GM19324 (cell line): ENCODE results near the gene RHOJ.
"Not testable (repeated sequence)": the region's sequence is repeated elsewhere in the genome, so short reads cannot be mapped to it uniquely, and the experiment has no call there.

Experiments
- ATAC-seq: cut with Tn5 transposase; IDR thresholded peaks from one replicate; pipeline ENCODE4 v1.9.1; 2021; ENCODE audit warnings: mild to moderate bottlenecking, moderate library complexity; ENCODE audit not compliant: unreplicated experiment, low FRiP score

RHOJ gene

DNA sequence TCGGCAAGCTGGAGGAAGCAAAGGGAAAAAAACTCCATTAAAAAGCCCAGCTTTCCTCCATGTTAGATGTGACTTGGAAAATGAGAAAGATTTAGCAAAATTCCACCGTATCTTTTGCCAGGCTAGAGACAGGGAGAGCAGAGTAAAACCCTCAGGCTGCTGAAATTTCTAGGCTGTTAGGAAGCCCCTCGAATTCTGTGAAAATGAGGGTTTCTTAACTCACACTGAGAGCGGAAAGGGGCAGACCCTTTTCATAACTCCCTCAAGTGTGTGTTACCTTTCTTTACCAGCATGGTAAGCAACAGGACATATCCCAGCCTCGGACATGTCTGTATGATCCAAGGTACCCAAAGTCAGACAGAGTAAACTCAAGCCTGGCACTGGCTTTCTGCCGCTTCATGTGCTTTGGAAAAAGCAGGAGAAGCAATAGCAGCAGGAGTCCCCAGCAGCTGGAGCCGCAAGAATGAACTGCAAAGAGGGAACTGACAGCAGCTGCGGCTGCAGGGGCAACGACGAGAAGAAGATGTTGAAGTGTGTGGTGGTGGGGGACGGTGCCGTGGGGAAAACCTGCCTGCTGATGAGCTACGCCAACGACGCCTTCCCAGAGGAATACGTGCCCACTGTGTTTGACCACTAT is at the start of gene RHOJ:
TSS of gene RHOJ (plus strand) at position 37 of the 637 bp plus-strand sequence. CDS start at position 464, 427 bp downstream.
- no peak for ATAC-seq

DNA sequence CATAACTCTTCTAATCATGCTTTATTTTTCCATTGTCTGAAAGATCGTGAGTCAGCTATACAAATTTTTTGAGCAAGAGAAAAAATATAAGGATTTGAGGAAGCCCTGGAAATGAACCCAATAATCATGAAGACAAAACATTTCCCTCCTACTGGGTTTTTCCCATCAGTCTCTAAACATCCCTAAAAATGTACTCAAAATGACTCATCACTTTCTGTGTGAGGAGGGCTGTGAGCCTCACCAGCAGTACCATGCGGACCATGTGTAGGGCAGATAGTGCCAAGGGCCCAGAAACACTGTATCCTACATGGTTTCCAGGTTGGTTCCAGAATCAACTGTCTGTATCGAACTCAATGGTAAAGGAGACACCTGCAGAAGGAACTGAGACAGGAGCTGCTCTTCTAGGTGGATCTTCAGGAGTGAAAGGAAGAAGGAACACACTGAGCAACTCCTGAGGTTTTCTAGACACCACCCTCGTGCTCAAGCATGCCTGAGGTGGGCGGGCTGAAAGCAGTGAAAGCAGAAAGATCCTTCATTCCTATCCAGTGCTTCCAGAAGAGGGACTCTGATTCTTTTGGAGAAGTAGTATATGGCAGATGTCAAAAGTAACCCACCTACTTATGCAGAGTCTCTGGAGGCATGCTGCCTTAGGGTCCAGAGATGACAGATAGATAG is 48.6 kb upstream of the RHOJ start:
- ATAC-seq = no peak

DNA sequence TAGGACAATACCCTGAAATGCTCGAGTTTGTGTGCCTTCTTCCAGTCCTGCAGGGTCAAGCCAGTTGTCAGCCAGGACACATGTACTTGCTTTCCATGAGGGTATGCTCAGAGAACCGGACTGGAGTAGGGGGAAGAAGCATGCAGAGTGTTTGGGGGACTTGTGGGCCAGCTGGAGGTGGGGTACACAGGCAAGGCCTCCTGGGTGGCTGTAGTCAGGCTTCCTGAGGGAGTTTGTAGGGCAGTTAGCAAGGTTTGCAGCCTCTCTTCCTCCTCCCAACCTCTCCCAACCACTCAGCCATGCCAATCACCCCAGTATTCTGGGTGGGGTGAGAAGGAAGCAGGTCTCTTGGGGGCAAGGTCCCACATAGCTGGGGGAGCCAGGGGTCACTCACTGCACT is 47.0 kb upstream of the RHOJ start:
- ATAC-seq = no peak

DNA sequence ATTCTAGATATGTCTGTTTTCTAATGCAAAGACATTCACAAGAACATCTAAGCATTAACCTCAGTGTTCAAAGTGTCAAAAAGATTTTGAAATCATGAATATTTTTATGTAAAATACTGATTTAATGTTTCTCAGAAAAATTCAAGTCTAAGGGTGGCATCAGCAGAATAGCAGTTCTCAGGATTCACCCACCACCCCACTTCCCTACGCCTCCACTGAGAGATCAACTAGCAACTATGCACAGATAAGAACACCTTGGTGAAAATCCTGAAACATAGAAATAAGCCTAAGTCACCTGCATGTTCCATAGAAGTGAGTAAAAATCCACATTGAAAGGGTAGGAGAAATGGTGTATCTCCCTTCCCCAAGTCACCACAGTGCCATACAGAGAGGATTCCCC is 40.9 kb upstream of the RHOJ start:
- no peak for ATAC-seq

DNA sequence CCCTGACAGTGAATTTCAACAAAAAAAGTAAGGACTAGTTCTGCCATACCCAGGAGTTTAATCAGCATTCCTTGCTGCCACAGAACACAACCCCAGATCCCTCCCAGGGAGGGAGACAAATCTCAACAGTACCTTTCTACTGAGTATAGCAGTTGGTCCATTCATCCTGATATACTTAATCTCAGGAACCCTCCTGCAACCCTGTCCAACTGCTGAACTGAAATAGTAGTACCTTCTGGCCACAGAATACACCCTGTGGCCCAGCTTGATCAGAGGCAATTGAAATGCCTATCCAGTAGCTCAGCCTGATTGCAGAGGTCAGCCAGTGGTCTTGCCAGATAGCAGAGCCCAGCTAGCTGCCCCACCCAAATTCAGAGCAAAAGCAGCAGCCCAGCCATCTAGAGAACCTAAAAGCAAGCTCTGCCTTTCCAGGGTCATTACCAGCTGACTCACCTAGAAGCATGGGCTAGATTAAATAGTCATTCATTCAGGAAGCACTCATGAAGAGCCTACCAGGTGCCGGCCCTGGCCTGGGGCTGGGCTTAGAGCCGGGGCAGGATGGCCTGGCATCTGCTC is 40.0 kb upstream of the RHOJ start:
- ATAC-seq = no peak

DNA sequence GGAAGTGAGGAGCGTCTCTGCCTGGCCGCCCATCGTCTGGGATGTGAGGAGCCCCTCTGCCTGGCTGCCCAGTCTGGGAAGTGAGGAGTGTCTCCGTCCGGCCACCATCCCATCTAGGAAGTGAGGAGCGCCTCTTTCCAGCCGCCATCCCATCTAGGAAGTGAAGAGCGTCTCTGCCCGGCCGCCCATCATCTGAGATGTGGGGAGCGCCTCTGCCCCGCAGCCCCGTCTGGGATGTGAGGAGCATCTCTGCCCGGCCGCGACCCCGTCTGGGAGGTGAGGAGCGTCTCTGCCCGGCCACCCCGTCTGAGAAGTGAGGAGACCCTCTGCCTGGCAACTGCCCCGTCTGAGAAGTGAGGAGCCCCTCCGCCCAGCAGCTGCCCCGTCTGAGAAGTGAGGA is 39.0 kb upstream of the RHOJ start:
- not testable (repeated sequence) for ATAC-seq

DNA sequence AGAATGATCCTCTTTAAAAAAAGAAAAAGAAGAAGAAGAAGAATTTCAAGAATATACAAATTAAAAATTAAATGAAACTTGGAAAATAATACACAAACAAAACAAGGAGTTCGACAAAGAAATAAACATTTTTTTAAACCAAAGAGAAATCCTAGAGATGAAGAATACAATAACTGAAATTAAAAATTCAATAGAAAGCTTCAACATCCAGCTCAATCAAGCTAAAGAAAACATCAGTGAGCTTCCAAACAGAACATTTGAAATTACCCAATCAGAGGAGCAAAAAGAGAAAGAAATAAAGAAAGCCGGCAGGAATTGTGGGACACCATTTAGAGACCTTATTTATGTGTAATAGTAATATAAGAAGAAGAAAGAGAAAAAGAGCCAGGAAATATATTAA is 37.2 kb upstream of the RHOJ start:
- ATAC-seq = no peak

DNA sequence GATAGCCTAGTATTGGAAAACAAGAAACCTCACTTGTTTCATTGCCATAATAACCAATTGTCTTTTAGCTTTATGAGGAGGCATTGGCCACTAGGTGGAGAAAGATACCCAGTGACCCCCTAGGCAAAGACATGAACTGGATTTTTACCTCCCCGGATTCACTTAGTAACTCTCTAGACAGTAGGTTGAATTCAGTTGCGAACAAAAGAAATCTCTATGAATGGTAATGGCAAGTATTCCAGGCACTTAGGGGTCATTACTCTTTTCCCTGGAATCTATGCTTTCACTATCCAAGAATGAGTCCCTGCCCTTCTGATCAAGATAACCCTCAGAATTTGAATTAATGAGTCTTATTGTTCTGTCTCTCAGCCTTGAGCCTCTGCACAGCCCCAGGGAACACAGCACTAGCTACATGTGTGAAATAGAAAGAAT is 29.5 kb upstream of the RHOJ start:
- no peak for ATAC-seq

DNA sequence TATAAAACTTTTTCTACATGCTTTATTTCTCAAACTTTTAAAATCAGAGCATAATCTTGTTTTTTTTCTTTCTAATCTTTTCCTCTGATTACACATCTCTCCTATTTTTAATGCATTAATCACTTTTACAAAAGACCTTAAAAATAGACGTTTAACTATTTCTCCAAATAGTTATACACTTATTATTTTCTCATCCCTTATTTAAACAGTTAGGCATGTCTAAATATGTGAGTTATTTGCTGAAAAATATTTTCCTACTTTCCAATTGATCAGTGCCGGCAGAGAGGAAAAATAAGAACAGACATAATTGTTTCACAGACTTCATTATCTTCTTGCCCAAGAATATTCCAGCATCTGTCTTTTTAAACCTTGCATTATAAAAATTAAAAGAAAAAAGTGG is 28.7 kb upstream of the RHOJ start:
- no peak for ATAC-seq

DNA sequence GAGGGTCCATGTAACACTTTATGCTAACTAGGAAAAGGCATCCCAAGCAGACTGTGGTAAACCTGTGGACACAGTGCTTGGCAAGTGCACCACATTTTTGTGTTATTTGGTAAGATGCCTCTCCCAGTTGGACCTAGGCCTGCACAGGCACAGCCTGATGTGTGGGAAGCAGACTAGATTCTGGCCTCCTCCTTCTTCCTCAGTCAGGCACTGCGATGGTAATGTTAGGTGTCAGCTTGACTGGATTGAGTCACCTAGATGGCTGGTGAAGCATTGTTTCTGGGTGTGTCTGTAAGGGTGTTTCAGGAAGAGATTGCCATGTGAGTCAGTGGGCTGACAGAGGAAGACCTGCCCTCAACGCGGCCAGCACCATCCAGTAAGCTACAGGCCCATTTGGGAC is 25.3 kb upstream of the RHOJ start:
- no peak for ATAC-seq

DNA sequence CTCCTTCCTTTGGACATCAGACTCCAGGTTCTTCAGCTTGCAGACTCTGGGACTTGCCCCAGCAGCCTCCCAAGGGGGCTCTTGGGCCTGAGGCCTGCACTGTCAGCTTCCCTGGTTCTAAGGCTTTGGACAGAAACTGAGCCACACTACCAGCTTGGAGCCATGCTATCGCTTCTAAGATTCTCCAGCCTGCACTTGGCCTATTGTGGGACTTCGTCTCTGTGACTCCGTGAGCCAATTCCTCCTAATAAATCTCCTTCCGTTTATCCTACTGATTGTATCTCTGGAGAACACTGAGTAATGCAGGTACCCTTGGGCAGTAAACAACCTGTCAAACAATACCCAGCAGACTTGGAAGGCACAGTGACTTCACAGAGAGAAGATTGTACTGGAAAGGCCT is 24.9 kb upstream of the RHOJ start:
- no peak for ATAC-seq

DNA sequence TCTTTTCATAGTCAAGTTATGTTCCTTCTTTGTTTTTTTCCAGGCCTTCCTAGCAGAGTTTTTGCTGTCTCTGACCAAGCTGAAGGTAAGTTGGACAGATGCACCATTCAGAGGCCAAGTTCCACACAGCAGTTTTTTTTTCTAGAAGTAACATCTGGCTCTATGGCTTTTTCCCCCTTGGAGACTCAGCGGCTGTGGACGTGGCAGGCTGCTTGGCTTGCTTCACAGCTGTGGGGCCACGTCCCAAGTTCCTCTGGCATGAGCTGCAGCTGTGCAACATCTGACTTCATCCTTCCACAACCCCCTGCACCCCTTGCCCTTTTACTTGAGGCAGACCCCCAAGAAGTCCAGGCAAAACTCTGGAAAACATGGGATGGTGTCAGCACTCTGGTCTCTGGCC is 24.2 kb upstream of the RHOJ start:
- ATAC-seq = no peak

DNA sequence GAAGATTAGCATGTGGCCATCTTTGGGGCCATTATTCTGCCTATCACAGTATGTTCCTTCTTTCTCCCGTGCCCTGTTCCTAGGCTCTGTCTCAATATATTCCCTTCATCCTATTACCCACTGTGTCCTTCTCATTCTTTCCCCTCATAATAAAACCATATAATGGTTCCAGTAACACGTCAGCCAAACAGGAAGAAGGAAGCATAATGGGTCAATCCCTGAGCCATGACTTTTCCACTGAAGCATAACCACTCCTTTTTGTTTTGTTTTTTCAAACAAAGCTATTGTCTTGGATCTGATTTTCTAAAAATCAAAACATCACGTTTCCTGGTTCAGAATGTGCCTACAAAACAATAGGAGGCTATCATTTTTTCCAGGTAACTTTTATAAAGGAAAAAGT is 21.3 kb upstream of the RHOJ start:
- ATAC-seq = no peak

DNA sequence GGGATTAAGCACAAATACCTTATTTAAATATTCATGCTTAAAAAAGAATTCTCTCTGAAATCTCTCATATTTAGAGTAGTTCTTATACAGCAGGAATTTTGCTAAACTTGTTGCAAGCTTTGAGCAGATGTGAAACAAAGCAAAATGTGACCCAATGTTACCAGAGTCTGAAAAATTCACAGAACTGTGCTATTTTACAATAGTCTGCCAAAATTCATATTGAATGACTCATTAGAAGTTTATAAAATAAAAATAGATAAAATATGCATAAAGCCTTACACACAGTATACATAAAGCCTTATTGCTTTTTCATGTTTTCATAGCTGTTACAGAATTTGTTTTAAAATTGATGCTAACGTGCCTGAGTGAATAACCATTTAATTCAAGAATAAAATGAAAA is 17.8 kb upstream of the RHOJ start:
- no peak for ATAC-seq

DNA sequence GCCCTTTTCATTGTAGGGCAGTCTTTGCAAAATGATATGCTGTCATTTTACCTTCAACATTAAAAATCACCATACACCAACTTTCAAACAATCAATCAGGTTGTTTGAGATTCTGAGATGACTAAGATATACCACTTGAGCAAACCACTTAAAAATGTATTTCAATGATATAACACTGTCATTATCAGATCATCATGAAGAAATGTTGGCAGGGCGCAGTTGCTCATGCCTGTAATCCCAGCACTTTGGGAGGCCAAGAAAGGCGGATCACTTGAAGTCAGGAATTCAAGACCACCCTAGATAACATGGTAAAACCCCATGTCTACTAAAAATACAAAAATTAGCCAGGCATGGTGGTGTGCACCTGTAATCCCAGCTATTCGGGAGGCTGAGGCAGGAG is 13.0 kb upstream of the RHOJ start:
- ATAC-seq = no peak

DNA sequence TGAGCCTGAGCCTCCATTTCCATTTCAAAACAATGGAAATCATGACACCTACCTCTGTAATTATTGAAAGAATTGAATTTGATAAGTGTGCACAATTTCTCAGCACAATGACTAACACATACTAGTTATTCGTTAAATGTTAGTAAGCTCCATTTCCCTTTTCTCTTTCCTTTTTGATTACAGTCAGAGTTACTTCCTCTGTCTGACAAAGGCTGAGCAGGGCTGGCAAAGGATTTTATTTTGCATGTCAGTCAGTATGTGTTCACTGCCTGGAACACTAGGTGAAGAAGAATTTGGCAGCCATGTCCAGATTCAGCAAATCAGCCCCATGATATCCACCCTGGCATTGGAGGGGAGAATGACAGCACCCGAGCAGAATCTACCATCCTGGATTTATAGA is 12.2 kb upstream of the RHOJ start:
- ATAC-seq = no peak

DNA sequence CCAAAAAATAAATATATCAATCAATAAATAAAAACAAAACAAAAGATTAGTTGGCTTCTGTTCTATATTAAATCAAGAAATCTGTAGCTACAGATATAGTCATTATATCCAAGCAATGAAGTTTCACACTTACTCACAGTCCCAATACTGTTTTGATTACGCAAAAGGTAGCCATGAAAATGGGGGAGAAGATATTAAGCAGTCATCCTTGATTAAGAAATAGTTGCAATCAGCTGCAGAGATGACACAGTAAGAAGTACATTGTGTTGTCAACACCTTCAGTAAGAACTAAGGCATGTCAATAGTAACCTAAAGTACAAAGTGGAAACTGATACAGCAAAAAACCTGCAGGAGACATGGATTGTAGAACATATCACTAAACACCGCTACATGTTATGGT is 11.0 kb upstream of the RHOJ start:
- ATAC-seq = no peak

DNA sequence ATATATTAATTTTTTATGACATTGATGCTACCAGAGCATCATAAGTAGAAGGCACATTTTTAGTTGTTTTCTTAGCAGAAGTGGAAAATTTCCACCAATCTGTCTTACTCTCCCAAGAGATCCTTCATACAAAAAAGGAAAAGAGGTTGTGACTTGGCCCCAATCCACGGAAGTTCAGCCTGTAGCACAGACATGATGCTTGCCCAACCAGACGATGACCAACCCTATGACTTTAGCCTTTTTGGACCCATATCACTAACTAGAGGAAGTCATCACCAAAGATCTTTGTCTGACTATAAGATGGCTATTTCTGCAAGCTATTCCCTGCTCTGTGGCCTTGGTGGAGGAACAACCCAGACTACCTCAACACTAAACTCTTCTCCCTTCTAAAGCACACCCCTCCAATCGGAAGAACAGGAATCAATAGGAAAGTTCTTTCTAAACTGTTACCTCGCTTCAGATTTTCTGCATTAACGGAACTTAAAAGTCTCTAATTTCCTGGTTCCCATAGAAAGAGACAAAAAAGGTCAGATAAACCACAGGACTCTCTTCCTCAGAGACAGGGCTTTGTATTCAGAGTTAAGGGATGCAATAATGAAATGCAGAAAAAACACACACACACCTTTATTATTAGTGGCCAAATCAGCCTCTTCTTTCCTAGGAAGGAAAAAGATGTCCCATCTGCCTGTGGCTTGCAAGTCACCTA is 4.1 kb upstream of the RHOJ start:
- no peak for ATAC-seq

DNA sequence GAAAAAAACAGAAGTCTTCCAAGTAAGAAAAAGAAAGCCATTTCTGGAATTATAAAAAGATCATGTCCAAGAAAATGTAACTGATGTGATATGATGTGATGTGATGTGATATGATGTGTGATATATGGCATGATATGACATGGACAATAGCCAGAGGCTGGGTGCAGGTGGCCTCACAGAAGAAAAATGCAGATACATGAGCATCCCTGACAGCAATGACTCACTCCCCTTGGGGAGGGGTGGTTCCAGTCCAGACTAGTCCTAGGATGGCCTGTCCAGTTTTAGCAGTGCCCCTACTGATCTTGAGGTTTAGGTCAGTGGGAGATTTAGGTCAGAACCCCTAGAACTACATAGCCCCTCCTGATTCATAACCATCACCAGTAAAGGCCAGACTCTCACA is 3.5 kb upstream of the RHOJ start:
- no peak for ATAC-seq

DNA sequence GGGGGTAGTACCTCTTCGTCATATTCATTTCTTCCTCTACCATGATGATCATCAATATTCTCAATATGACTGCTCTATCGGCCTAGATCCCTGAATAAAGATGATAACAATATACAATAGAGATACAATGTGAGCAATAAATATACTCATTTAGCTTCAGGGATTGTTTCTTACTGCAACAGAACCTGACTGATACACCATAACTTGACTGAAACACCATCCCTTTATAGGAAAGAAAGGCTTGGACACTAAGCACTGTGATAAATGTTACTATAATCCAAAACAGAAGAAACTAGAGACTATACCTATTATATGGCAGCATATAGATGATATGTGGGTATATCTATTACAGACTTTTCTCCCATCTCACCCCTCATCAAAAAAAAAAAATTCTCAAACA is 1.2 kb upstream of the RHOJ start:
- ATAC-seq = no peak

DNA sequence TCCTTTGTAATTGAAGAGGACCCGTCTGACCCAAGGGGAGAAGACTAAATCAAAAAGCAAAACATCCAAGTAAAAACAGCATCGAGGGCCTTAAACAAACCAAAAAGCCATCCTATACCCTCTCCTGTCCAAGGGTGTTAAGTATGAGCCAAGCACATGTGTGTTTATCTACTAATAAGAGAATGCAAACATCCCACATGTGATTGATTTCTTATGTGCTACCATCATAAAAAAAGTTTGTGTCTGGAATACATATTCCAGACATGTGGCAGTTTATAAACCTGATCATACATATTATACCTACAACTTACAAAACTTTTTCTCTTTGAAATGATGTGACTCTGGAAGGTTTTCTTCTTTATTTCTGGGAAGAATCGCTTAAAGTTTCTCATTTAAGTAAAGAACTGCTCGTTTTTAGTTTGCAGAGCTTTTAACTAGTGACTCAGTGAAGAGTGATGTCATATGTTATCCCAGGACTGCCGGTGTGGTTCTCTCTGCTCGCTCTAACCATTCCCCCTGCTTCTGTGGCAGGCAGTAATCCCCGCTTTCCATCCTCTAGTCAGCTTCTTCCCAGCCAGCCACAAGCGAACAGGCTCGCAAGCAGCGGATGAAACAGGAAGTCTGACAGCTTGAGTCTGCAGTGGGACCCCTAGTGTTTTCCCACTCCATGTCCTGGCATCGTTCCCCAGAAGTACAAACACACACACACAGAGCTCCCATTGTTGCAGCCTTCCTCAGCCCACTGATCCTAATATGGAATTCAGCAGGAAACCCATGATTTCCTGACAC is 431 bp upstream of the RHOJ start:
- no peak for ATAC-seq
